Calu3 (cell line): ENCODE data around the gene DCP1A. TPM values are rescaled to one million over a fixed set of nuclear protein-coding genes. Genes with fewer than 3 reads are reported as not detected.

Experiments
- BruUV-seq: library from RNA; stranded (reverse); fragments of 400-500 nt; replicated peaks from 2 replicates; lab custom pipeline; 2021; lab: Mats Ljungman, UMichigan
- CTCF ChIA-PET: fragments of 300-600 bp; sonication (Branson Sonifier 250); formaldehyde crosslinking; loops from one replicate; lab custom pipeline; 2022; ENCODE audit warnings: antibody characterized with exemption; lab: Charles Lee
- DNase-seq: peaks from one replicate; pipeline ENCODE4 v3.0.0; 2022
- H3K27ac Mint-ChIP-seq: one replicate; pipeline ENCODE4 v1.8.0; 2022; ENCODE audit warnings: mixed read lengths; ENCODE audit not compliant: unreplicated experiment
- H3K27me3 Mint-ChIP-seq: one replicate; pipeline ENCODE4 v1.8.0; 2022; ENCODE audit warnings: mixed read lengths; ENCODE audit not compliant: unreplicated experiment
- H3K36me3 Mint-ChIP-seq: one replicate; pipeline ENCODE4 v1.8.0; 2022; ENCODE audit warnings: mild to moderate bottlenecking, moderate library complexity, mixed read lengths; ENCODE audit not compliant: insufficient read depth, unreplicated experiment
- H3K4me1 Mint-ChIP-seq: one replicate; pipeline ENCODE4 v1.8.0; 2022; ENCODE audit warnings: mild to moderate bottlenecking, low read depth, mixed read lengths; ENCODE audit not compliant: unreplicated experiment
- H3K4me3 Mint-ChIP-seq: one replicate; pipeline ENCODE4 v1.8.0; 2022; ENCODE audit warnings: mild to moderate bottlenecking, low read depth, moderate library complexity, mixed read lengths; ENCODE audit not compliant: unreplicated experiment
- H3K9me3 Mint-ChIP-seq: one replicate; pipeline ENCODE4 v1.8.0; 2022; ENCODE audit warnings: low read depth, mixed read lengths; ENCODE audit not compliant: unreplicated experiment
- CTCF ChIP-seq: fragments of 200-600 bp; IDR thresholded peaks from one replicate; pipeline ENCODE4 v1.8.0; 2022; ENCODE audit warnings: antibody characterized with exemption; ENCODE audit not compliant: unreplicated experiment
- intact Hi-C: fragments of 100-400 bp; cut with micrococcal nuclease; formaldehyde crosslinking; loops from one replicate; pipeline ENCODE4 v1.10.0; 2022; ENCODE audit not compliant: unreplicated experiment
- total RNA-seq: library from RNA; stranded (reverse); gene quantifications from 2 replicates; pipeline ENCODE4 v1.2.3, GENCODE V29; 2022

DCP1A gene
- total RNA-seq, 1 experiment from 2014 or later, result 27.4 TPM

- intact Hi-C loops, result no loop called here
- H3K4me1 Mint-ChIP-seq, result peaks cover 44% of the 10 kb centered on the region
- no TSS peak for BruUV-seq
- no peaks in the 10 kb centered on the region for H3K27me3 Mint-ChIP-seq
- CTCF ChIA-PET, result no interaction called here
- peak overlapping the region; percentile 87 for H3K4me3 Mint-ChIP-seq
- DNase-seq, result no peak
- no peak for TF ChIP-seq CTCF
- no peak overlapping the region for H3K27ac Mint-ChIP-seq
- H3K36me3 Mint-ChIP-seq, result peaks cover 73% of the 10 kb centered on the region
- no peaks in the 10 kb centered on the region for H3K9me3 Mint-ChIP-seq
Observed at GRCh38 chr3:53250453-53250852, 96.9 kb downstream of the DCP1A start.

GRCh38 chr3:53248161-53248560 is 99.2 kb downstream of the DCP1A start:
- Mint-ChIP-seq H3K4me3 (no peak overlapping the region), H3K27me3 (no peaks in the 10 kb centered on the region), H3K27ac (no peak overlapping the region), H3K36me3 (peaks cover 60% of the 10 kb centered on the region), H3K9me3 (no peaks in the 10 kb centered on the region), H3K4me1 (peaks cover 52% of the 10 kb centered on the region)
- no peak for TF ChIP-seq CTCF
- no peak for DNase-seq
- no TSS peak for BruUV-seq
- CTCF ChIA-PET, result no interaction called here
- intact Hi-C loops, result no loop called here

GRCh38 chr3:53247619-53248018 is 99.7 kb downstream of the DCP1A start:
- H3K27ac Mint-ChIP-seq, result peak overlapping the region; percentile 54
- peaks cover 46% of the 10 kb centered on the region for H3K4me1 Mint-ChIP-seq
- no peaks in the 10 kb centered on the region for H3K27me3 Mint-ChIP-seq
- no TSS peak for BruUV-seq
- CTCF ChIA-PET, result interaction anchor here (0.7 kb wide), 1 partner anchor 745 kb away, joined by 3 read pairs; no protein-coding TSS in a partner anchor
- H3K9me3 Mint-ChIP-seq, result no peaks in the 10 kb centered on the region
- no peak for TF ChIP-seq CTCF
- DNase-seq, result no peak
- H3K4me3 Mint-ChIP-seq, result peak overlapping the region; percentile 39
- peaks cover 54% of the 10 kb centered on the region for H3K36me3 Mint-ChIP-seq
- intact Hi-C loops, result no loop called here

- H3K27me3 Mint-ChIP-seq, result no peaks in the 10 kb centered on the region
- peak overlapping the region; percentile 47 for H3K27ac Mint-ChIP-seq
- no peak for DNase-seq
- CTCF ChIA-PET, result no interaction called here
- H3K36me3 Mint-ChIP-seq, result peaks cover 67% of the 10 kb centered on the region
- no peak for TF ChIP-seq CTCF
- no TSS peak for BruUV-seq
- H3K9me3 Mint-ChIP-seq, result no peaks in the 10 kb centered on the region
- peak overlapping the region; percentile 22 for H3K4me3 Mint-ChIP-seq
- peaks cover 43% of the 10 kb centered on the region for H3K4me1 Mint-ChIP-seq
- intact Hi-C loops, result no loop called here
Observed at GRCh38 chr3:53244271-53244670, 103.1 kb downstream of the DCP1A start.
